IPS DF 4.7 (cell line): Measurements from ENCODE around the gene EPHA6.
"Not testable (repeated sequence)": the region's sequence is repeated elsewhere in the genome, so short reads cannot be mapped to it uniquely, and the experiment has no call there.

ENCODE experiments used
- DNase-seq: peaks from one replicate; pipeline ENCODE4 v3.0.0-alpha.2; 2013; ENCODE audit warnings: low spot score; ENCODE audit errors: extremely low read depth

The EPHA6 gene

GRCh38 chr3:96900566-96900965, 86.2 kb downstream of the EPHA6 start:
- DNase-seq: no peak

GRCh38 chr3:96915445-96915844, 101.1 kb downstream of the EPHA6 start:
- no peak for DNase-seq

GRCh38 chr3:96931119-96931862, 116.9 kb downstream of the EPHA6 start:
- DNase-seq: no peak

- not testable (repeated sequence) for DNase-seq
These were observed 127.7 kb downstream of the EPHA6 start for GRCh38 chr3:96942131-96942530.

GRCh38 chr3:96958856-96959255, 144.5 kb downstream of the EPHA6 start:
- no peak for DNase-seq

GRCh38 chr3:96959474-96959873, 145.1 kb downstream of the EPHA6 start:
- DNase-seq: no peak

GRCh38 chr3:96959901-96960641, 145.7 kb downstream of the EPHA6 start:
- DNase-seq: no peak

GRCh38 chr3:96960661-96961330, 146.4 kb downstream of the EPHA6 start:
- no peak for DNase-seq

- DNase-seq: no peak
These were observed 147.2 kb downstream of the EPHA6 start for GRCh38 chr3:96961576-96961975.

GRCh38 chr3:96966181-96966929, 152.0 kb downstream of the EPHA6 start:
- no peak for DNase-seq

GRCh38 chr3:96970211-96970610, 155.8 kb downstream of the EPHA6 start:
- no peak for DNase-seq

GRCh38 chr3:96977671-96978070, 163.3 kb downstream of the EPHA6 start:
- DNase-seq: no peak

- DNase-seq: not testable (repeated sequence)
These were observed 169.3 kb downstream of the EPHA6 start for GRCh38 chr3:96983716-96984115.

GRCh38 chr3:96986241-96986640, 171.8 kb downstream of the EPHA6 start:
- DNase-seq: no peak

GRCh38 chr3:96991231-96991630, 176.8 kb downstream of the EPHA6 start:
- no peak for DNase-seq

GRCh38 chr3:96991800-96992365, 177.5 kb downstream of the EPHA6 start:
- DNase-seq: no peak

GRCh38 chr3:96994988-96995387, 180.6 kb downstream of the EPHA6 start:
- no peak for DNase-seq

- DNase-seq: no peak
These were observed 181.6 kb downstream of the EPHA6 start for GRCh38 chr3:96996009-96996408.

- DNase-seq: no peak
These were observed 187.2 kb downstream of the EPHA6 start for GRCh38 chr3:97001611-97002010.

GRCh38 chr3:97009427-97010019, 195.1 kb downstream of the EPHA6 start:
- no peak for DNase-seq
